Activated CD8-positive, alpha-beta T cell treated with anti-CD3 and anti-CD28 coated beads, Interleukin-2, amount 10 ng/mL, durations not matched to agents 7 days and 5 days (primary cell): ENCODE results near the gene DXO. TPM values are rescaled to one million over a fixed set of nuclear protein-coding genes. Genes with fewer than 3 reads are reported as not detected.
"Not testable (repeated sequence)": the region's sequence is repeated elsewhere in the genome, so short reads cannot be mapped to it uniquely, and the experiment has no call there.

ENCODE experiments used
- ATAC-seq: fragments of 150-1000 bp; cut with Tn5 transposase; one replicate; pipeline ENCODE4 v1.10.0; 2021; ENCODE audit warnings: moderate library complexity
- CTCF ChIA-PET: fragments of 350-600 bp; sonication (Branson Sonifier 250); formaldehyde crosslinking; loops from one replicate; lab custom pipeline; 2021; ENCODE audit warnings: antibody characterized with exemption; lab: Charles Lee
- POLR2A ChIA-PET: fragments of 350-600 bp; sonication (Branson Sonifier 250); formaldehyde crosslinking; loops from one replicate; lab custom pipeline; 2021; ENCODE audit warnings: antibody characterized with exemption; lab: Charles Lee
- DNase-seq: peaks from one replicate; pipeline ENCODE4 v3.0.0-alpha.2; 2020
- H3K27ac Mint-ChIP-seq: one replicate; pipeline ENCODE4 v1.8.0; 2021; ENCODE audit warnings: mild to moderate bottlenecking, mixed read lengths
- H3K27me3 Mint-ChIP-seq: one replicate; pipeline ENCODE4 v1.8.0; 2021; ENCODE audit warnings: low read depth, mixed read lengths
- H3K36me3 Mint-ChIP-seq: one replicate; pipeline ENCODE4 v1.8.0; 2021; ENCODE audit warnings: low read depth, mixed read lengths
- H3K4me1 Mint-ChIP-seq: one replicate; pipeline ENCODE4 v1.8.0; 2021; ENCODE audit warnings: low read depth, mixed read lengths
- H3K4me3 Mint-ChIP-seq: one replicate; pipeline ENCODE4 v1.8.0; 2021; ENCODE audit warnings: mild to moderate bottlenecking, mixed read lengths
- H3K9me3 Mint-ChIP-seq: one replicate; pipeline ENCODE4 v1.8.0; 2022; ENCODE audit warnings: mixed read lengths; ENCODE audit not compliant: insufficient read depth
- total RNA-seq, 2 experiments: library from RNA; stranded (reverse); gene quantifications; one replicate each; pipeline ENCODE4 v1.2.3, GENCODE V29; 2021

Gene DXO
- total RNA-seq, 2 experiments from 2014 or later: 14.8 to 17.7 TPM

DNA sequence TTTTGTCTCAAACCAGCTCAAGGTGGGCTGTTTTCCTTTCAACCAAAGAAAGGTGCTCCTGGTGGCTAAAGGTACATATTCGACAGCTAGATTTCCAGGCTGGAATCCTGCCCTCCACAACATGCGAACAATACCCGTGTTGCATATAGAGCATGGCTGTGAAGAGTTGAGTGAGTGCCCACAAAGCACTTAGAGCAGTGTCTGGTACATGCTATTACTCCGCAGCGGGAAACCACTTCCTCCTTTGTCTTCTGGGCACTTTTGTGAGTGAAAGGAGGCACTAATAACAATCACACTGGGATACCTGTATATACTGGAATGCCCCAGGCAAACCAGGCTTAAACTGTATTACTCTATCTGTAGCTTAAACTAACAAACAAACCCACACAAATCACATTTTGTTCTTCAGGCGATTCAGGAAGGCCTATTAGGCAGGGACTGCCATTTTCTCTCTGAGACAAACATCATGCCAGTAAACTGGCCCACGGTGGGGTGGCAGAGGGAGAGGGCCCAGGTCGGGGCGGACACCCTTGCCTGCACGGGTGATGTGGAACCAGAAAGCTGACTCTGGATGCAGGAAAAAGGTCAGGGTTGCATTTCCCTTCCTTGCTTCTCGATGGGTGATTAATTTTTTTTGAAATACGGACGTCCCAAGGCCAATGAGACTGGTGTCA is 33.1 kb upstream of the DXO start:
- H3K4me3 Mint-ChIP-seq, H3K9me3 Mint-ChIP-seq, DNase-seq, H3K36me3 Mint-ChIP-seq, POLR2A ChIA-PET, H3K27me3 Mint-ChIP-seq, CTCF ChIA-PET: not testable (repeated sequence)
- peak; percentile 83 for ATAC-seq
- Mint-ChIP-seq H3K4me1 (peaks cover 11% of the 10 kb centered on the region), H3K27ac (peak overlapping the region; percentile 61)

GRCh38 chr6:32004393-32004792 is 32.5 kb upstream of the DXO start:
- DNase-seq, POLR2A ChIA-PET, H3K27ac Mint-ChIP-seq, ATAC-seq, H3K4me3 Mint-ChIP-seq, CTCF ChIA-PET, H3K36me3 Mint-ChIP-seq, H3K9me3 Mint-ChIP-seq, H3K27me3 Mint-ChIP-seq: not testable (repeated sequence)
- peaks cover 11% of the 10 kb centered on the region for H3K4me1 Mint-ChIP-seq

- H3K27ac Mint-ChIP-seq, DNase-seq, H3K9me3 Mint-ChIP-seq, ATAC-seq, CTCF ChIA-PET, H3K36me3 Mint-ChIP-seq, H3K4me3 Mint-ChIP-seq, POLR2A ChIA-PET, H3K27me3 Mint-ChIP-seq: not testable (repeated sequence)
- H3K4me1 Mint-ChIP-seq: peaks cover 11% of the 10 kb centered on the region
Observed at GRCh38 chr6:32003301-32003700, 31.4 kb upstream of the DXO start.

DNA sequence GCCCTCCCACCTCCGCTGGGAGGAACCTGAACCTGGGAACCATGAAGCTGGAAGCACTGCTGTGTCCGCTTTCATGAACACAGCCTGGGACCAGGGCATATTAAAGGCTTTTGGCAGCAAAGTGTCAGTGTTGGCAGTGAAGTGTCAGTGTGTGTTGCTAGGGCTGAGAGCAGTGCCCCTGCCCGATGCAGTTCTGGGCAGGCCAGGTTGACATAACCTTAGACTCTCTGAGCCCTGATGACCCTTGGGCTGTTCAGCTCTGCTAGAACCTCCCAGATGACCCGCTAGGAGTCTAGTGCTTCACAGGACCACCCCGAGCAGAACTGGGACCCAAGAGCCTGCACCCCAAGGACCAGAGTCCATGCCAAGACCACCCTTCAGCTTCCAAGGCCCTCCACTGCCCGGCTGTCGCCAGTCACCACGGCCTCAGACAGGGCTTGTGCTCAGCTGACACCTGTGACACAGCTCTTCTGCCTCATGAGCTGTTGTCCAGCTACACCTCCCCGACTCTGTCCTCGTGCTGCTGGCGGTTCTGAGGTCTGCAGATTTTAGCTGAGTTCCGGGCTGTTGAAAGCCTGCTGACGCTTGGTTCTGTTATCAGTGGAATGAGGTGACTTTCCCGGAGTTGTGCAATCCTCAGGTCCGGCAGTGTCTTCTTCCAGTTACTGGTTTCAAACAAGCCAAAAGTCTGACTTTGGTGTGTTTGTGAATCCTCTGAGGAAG is 30.8 kb upstream of the DXO start:
- H3K9me3 Mint-ChIP-seq, H3K36me3 Mint-ChIP-seq, POLR2A ChIA-PET, H3K27me3 Mint-ChIP-seq, ATAC-seq, DNase-seq, H3K27ac Mint-ChIP-seq, H3K4me3 Mint-ChIP-seq, CTCF ChIA-PET: not testable (repeated sequence)
- peaks cover 11% of the 10 kb centered on the region for H3K4me1 Mint-ChIP-seq

DNA sequence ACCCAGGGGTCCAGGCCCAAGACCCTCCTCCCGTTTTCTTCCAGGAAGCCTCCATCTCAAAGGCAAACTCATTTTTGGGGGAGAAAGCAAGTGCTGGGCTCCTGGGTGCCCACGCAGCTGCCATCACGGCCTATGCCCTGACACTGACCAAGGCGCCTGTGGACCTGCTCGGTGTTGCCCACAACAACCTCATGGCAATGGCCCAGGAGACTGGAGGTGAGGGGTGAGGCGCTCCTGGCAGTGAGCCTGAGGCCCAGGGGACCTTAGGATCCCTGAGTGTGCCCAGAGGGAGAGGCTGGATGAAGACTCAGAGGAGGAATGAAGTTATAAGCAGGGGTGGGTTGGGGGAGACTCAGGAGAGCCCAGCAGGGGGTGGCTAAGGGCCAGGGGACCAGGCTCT is 24.4 kb upstream of the DXO start:
- CTCF ChIA-PET, DNase-seq, H3K27me3 Mint-ChIP-seq, ATAC-seq, H3K9me3 Mint-ChIP-seq, H3K36me3 Mint-ChIP-seq, H3K27ac Mint-ChIP-seq, POLR2A ChIA-PET, H3K4me1 Mint-ChIP-seq, H3K4me3 Mint-ChIP-seq: not testable (repeated sequence)

GRCh38 chr6:31994421-31994820 is 22.5 kb upstream of the DXO start:
- ATAC-seq, H3K27me3 Mint-ChIP-seq, DNase-seq, H3K27ac Mint-ChIP-seq, H3K9me3 Mint-ChIP-seq, CTCF ChIA-PET, H3K4me1 Mint-ChIP-seq, H3K36me3 Mint-ChIP-seq, H3K4me3 Mint-ChIP-seq, POLR2A ChIA-PET: not testable (repeated sequence)

DNA sequence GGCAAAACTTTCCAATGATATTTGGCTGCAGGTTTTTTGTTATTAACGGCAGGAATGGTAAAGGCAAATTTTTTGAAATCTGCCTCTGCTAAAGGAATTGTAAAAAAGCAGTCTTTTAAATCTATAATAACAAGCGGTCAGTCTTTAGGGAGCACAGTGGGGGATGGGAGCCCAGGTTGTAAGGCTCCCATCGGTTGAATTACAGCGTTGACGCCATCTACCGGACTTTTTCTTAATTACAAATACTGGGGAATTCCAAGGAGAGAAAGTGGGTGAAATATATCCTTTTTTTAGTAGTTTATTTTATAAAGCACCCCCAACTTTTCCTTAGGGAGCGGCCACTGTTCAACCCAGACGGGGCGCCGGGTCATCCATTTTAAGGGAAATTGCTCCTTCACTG is 17.4 kb upstream of the DXO start:
- H3K27me3 Mint-ChIP-seq, CTCF ChIA-PET, H3K9me3 Mint-ChIP-seq, H3K27ac Mint-ChIP-seq, H3K4me3 Mint-ChIP-seq, POLR2A ChIA-PET, ATAC-seq, DNase-seq, H3K4me1 Mint-ChIP-seq, H3K36me3 Mint-ChIP-seq: not testable (repeated sequence)

DNA sequence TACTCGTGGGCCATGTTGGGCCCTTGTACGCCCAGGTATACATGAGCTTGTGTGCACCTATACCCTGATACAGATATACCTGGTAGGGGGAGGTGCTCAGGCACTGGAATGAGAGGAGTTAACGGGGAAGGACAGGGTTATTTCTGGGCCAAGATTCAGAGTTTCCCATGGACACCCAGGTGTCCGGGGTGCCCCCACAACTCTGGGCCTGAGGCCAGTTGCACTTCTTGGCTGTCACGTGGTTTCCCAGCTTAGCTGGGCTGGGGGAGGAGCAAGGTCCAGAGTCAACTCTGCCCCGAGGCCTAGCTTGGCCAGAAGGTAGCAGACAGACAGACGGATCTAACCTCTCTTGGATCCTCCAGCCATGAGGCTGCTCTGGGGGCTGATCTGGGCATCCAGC is 9.8 kb upstream of the DXO start, which contains the start of gene C4A:
TSS of gene C4A (plus strand) at position 314 of the 400 bp plus-strand sequence. CDS start at position 365, 51 bp downstream.
- H3K4me1 Mint-ChIP-seq: peaks cover 16% of the 10 kb centered on the region
- CTCF ChIA-PET, DNase-seq, H3K36me3 Mint-ChIP-seq, POLR2A ChIA-PET, H3K27me3 Mint-ChIP-seq, H3K27ac Mint-ChIP-seq, ATAC-seq, H3K9me3 Mint-ChIP-seq, H3K4me3 Mint-ChIP-seq: not testable (repeated sequence)

- H3K9me3 Mint-ChIP-seq, H3K27ac Mint-ChIP-seq, DNase-seq, H3K4me3 Mint-ChIP-seq, ATAC-seq, POLR2A ChIA-PET, H3K27me3 Mint-ChIP-seq, H3K36me3 Mint-ChIP-seq: not testable (repeated sequence)
- H3K4me1 Mint-ChIP-seq: peaks cover 16% of the 10 kb centered on the region
- CTCF ChIA-PET: interaction anchor here (0.8 kb wide), 1 partner anchor 29 kb away, joined by 3 read pairs; no protein-coding TSS in a partner anchor
Observed at GRCh38 chr6:31980998-31981397, 9.1 kb upstream of the DXO start.

DNA sequence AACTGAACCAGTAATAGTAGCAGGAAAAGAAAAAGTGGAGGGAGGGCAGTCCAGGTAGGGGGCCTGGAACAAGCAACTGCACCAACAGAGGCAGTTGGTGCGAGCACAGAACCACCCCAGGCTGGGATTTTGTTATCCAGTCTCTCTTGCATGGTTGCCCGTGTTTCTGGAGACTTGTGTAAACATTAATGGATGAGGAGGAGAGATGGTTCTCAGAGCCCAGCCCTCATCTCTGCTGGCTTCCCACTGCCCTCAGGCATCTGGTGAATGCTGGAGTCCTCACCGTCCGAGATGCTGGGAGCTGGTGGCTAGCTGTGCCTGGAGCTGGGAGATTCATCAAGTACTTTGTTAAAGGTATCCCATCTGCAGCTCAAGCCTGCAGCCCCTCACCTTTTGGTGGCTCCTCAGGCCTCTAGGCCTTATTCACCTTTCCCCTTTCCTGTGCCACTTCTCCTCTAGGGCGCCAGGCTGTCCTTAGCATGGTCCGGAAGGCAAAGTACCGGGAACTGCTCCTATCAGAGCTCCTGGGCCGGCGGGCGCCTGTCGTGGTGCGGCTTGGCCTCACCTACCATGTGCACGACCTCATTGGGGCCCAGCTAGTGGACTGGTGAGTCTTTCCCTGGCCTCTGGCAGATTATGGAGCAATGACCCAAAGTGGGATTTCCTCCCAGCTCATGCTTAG is 8.4 kb upstream of the DXO start:
- not testable (repeated sequence) for H3K27me3 Mint-ChIP-seq, H3K4me3 Mint-ChIP-seq, ATAC-seq, H3K9me3 Mint-ChIP-seq, DNase-seq, H3K36me3 Mint-ChIP-seq, H3K27ac Mint-ChIP-seq
- peaks cover 16% of the 10 kb centered on the region for H3K4me1 Mint-ChIP-seq
- ChIA-PET POLR2A (interaction anchor here (0.9 kb wide), 1 partner anchor 10 kb away, joined by 4 read pairs; no protein-coding TSS in a partner anchor), CTCF (interaction anchor here (0.8 kb wide), 1 partner anchor 28 kb away, joined by 3 read pairs; no protein-coding TSS in a partner anchor)

- CTCF ChIA-PET: no interaction called here
- Mint-ChIP-seq H3K4me1 (peaks cover 16% of the 10 kb centered on the region), H3K27ac (peak overlapping the region; percentile 87), H3K27me3 (no peaks in the 10 kb centered on the region), H3K36me3 (peaks cover 6% of the 10 kb centered on the region), H3K9me3 (no peaks in the 10 kb centered on the region), H3K4me3 (no peak overlapping the region)
- POLR2A ChIA-PET: interaction anchor here (0.9 kb wide), 1 partner anchor 9 kb away, joined by 4 read pairs; no protein-coding TSS in a partner anchor
- ATAC-seq: no peak
- no peak for DNase-seq
Observed at GRCh38 chr6:31979238-31979898, 7.4 kb upstream of the DXO start.
